Measurements from ENCODE around the gene AASDH. TPM values are rescaled to one million over a fixed set of nuclear protein-coding genes. Genes with fewer than 3 reads are reported as not detected.
A peak's percentile ranks its signal among the peaks of the same experiment; 100 is the strongest.

AASDH gene
- total RNA-seq, 1 donor from 2014 or later, result 7.3 TPM

DNA sequence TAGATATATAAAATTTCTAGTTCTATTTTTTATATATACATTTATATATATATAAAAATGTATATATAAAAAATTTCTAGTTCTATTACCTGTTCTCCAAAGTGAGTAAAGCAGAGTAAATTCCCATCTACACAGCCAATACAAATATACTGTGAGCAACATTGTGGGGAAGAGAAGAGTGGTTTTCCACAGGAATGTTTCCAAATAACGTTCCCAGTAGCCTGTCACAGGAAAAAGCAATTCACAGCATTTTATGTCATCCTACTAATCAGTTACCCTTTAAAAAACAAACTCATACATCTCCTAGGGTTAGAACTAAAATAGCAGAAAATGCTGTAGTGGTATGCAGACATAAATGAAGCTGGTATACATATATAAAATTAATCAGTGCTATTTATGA, 44.5 kb downstream of the AASDH start:
- Mint-ChIP-seq H3K9me3 (ENCODE audit: unreplicated experiment) (peaks cover 4% of the 10 kb centered on the region), H3K4me3 (ENCODE audit: unreplicated experiment) (no peak overlapping the region), H3K4me1 (ENCODE audit: low read depth, unreplicated experiment) (no peaks in the 10 kb centered on the region), H3K27me3 (ENCODE audit: low read depth, unreplicated experiment) (no peaks in the 10 kb centered on the region), H3K27ac (ENCODE audit: unreplicated experiment) (no peak overlapping the region), H3K36me3 (ENCODE audit: low read depth, unreplicated experiment) (peaks cover 10% of the 10 kb centered on the region)
- Histone ChIP-seq H3K27me3 (ENCODE audit: insufficient read depth, low read length) (no peaks in the 10 kb centered on the region), H4K20me1 (ENCODE audit: insufficient read depth, low read length) (no peaks in the 10 kb centered on the region), H3K4me1 (ENCODE audit: insufficient read depth, low read length) (no peaks in the 10 kb centered on the region), H3K79me2 (ENCODE audit: insufficient read depth, low read length) (no peaks in the 10 kb centered on the region), H3K9me3 (ENCODE audit: insufficient read depth, low read depth, low read length) (no peaks in the 10 kb centered on the region), H3K27ac (ENCODE audit: low read depth, low read length) (no peak overlapping the region), H3K4me2 (ENCODE audit: low read length) (no peak overlapping the region), H2AFZ (ENCODE audit: low read depth, low read length) (no peak overlapping the region), H3K36me3 (ENCODE audit: insufficient read depth, low read length) (no peaks in the 10 kb centered on the region), H3K9ac (ENCODE audit: low read length) (no peak overlapping the region), H3K4me3 (ENCODE audit: insufficient read depth, low read depth, low read length) (no peak overlapping the region)
- peak; percentile 72 for DNase-seq (ENCODE audit: low read depth)
- no peak for FAIRE-seq
- TF ChIP-seq, protein P1, sequence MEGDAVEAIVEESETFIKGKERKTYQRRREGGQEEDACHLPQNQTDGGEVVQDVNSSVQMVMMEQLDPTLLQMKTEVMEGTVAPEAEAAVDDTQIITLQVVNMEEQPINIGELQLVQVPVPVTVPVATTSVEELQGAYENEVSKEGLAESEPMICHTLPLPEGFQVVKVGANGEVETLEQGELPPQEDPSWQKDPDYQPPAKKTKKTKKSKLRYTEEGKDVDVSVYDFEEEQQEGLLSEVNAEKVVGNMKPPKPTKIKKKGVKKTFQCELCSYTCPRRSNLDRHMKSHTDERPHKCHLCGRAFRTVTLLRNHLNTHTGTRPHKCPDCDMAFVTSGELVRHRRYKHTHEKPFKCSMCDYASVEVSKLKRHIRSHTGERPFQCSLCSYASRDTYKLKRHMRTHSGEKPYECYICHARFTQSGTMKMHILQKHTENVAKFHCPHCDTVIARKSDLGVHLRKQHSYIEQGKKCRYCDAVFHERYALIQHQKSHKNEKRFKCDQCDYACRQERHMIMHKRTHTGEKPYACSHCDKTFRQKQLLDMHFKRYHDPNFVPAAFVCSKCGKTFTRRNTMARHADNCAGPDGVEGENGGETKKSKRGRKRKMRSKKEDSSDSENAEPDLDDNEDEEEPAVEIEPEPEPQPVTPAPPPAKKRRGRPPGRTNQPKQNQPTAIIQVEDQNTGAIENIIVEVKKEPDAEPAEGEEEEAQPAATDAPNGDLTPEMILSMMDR (IDR thresholded peaks at IDR 0.05; ENCODE audit: insufficient read depth, low read depth, low read length), result no peak
- no peak for TF ChIP-seq EZH2 (IDR thresholded peaks at IDR 0.05; ENCODE audit: insufficient read depth, low read length)

DNA sequence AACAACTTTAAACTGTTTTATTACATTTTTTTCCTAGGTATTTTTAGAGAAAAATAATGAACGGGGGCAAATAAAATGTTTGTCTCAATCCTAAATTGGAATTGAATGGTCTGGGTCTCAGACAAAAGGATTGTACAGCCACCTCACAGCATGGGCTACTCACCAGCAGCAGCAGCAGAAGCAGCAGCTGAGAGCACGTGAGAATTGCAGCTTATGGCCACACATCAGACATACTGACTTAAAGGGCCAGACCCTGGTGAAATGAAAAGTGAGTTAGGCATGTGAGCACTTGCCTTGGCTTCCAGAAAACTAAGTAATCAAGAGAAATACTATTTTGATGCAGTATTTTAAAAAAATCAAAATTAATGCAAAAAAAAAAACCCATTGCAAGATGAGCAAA, 56.6 kb downstream of the AASDH start:
- Histone ChIP-seq H3K9me3 (ENCODE audit: insufficient read depth, low read depth, low read length) (no peaks in the 10 kb centered on the region), H3K36me3 (ENCODE audit: insufficient read depth, low read length) (no peaks in the 10 kb centered on the region), H3K27me3 (ENCODE audit: insufficient read depth, low read length) (no peaks in the 10 kb centered on the region), H2AFZ (ENCODE audit: low read depth, low read length) (no peak overlapping the region), H4K20me1 (ENCODE audit: insufficient read depth, low read length) (no peaks in the 10 kb centered on the region), H3K4me2 (ENCODE audit: low read length) (no peak overlapping the region), H3K9ac (ENCODE audit: low read length) (no peak overlapping the region), H3K4me1 (ENCODE audit: insufficient read depth, low read length) (peaks cover 4% of the 10 kb centered on the region), H3K27ac (ENCODE audit: low read depth, low read length) (no peak overlapping the region), H3K79me2 (ENCODE audit: insufficient read depth, low read length) (no peaks in the 10 kb centered on the region), H3K4me3 (ENCODE audit: insufficient read depth, low read depth, low read length) (no peak overlapping the region)
- no peak overlapping the region for H3K27ac Mint-ChIP-seq (ENCODE audit: unreplicated experiment)
- TF ChIP-seq, protein P1 (IDR thresholded peaks at IDR 0.05; ENCODE audit: insufficient read depth, low read depth, low read length), result no peak
- no peak for TF ChIP-seq EZH2 (IDR thresholded peaks at IDR 0.05; ENCODE audit: insufficient read depth, low read length)
- H3K4me1 Mint-ChIP-seq (ENCODE audit: low read depth, unreplicated experiment), result no peaks in the 10 kb centered on the region
- no peak overlapping the region for H3K4me3 Mint-ChIP-seq (ENCODE audit: unreplicated experiment)
- H3K36me3 Mint-ChIP-seq (ENCODE audit: low read depth, unreplicated experiment), result peaks cover 3% of the 10 kb centered on the region
- no peaks in the 10 kb centered on the region for H3K27me3 Mint-ChIP-seq (ENCODE audit: low read depth, unreplicated experiment)
- peaks cover 9% of the 10 kb centered on the region for H3K9me3 Mint-ChIP-seq (ENCODE audit: unreplicated experiment)
- DNase-seq (ENCODE audit: low read depth) (no peak), FAIRE-seq (no peak)

DNA sequence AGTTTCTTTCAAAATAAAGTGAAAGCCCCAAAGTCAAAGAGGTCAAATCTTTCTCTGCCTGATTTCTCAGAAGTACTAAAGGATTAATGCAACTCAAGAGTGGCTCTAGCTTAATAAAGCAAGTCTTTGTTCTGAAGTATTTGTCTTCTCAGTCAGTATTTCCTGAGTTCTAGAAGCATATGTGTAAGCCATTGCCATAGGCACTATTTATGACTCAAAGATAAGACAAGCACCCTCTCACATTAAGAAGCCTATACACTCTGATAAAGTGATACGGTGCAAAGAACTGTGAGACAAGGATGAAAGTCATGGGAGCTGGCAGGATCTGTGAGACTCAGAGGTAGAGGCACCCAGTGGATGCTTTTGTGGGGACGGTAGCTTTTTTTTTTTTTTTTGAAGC, 60.9 kb downstream of the AASDH start:
- FAIRE-seq, result no peak
- H4K20me1 ChIP-seq (ENCODE audit: insufficient read depth, low read length), result no peaks in the 10 kb centered on the region
- H3K79me2 ChIP-seq (ENCODE audit: insufficient read depth, low read length), result no peaks in the 10 kb centered on the region
- Mint-ChIP-seq H3K9me3 (ENCODE audit: unreplicated experiment) (peaks cover 1% of the 10 kb centered on the region), H3K27me3 (ENCODE audit: low read depth, unreplicated experiment) (no peaks in the 10 kb centered on the region), H3K4me3 (ENCODE audit: unreplicated experiment) (no peak overlapping the region), H3K36me3 (ENCODE audit: low read depth, unreplicated experiment) (no peaks in the 10 kb centered on the region), H3K27ac (ENCODE audit: unreplicated experiment) (no peak overlapping the region), H3K4me1 (ENCODE audit: low read depth, unreplicated experiment) (no peaks in the 10 kb centered on the region)
- no peak overlapping the region for H3K4me2 ChIP-seq (ENCODE audit: low read length)
- no peaks in the 10 kb centered on the region for H3K36me3 ChIP-seq (ENCODE audit: insufficient read depth, low read length)
- no peak overlapping the region for H3K27ac ChIP-seq (ENCODE audit: low read depth, low read length)
- no peak for TF ChIP-seq EZH2 (IDR thresholded peaks at IDR 0.05; ENCODE audit: insufficient read depth, low read length)
- TF ChIP-seq, protein P1 (IDR thresholded peaks at IDR 0.05; ENCODE audit: insufficient read depth, low read depth, low read length), result no peak
- no peak for DNase-seq (ENCODE audit: low read depth)
- peaks cover 4% of the 10 kb centered on the region for H3K4me1 ChIP-seq (ENCODE audit: insufficient read depth, low read length)
- H2AFZ ChIP-seq (ENCODE audit: low read depth, low read length), result no peak overlapping the region
- H3K9ac ChIP-seq (ENCODE audit: low read length), result no peak overlapping the region
- no peaks in the 10 kb centered on the region for H3K27me3 ChIP-seq (ENCODE audit: insufficient read depth, low read length)
- H3K4me3 ChIP-seq (ENCODE audit: insufficient read depth, low read depth, low read length), result no peak overlapping the region
- H3K9me3 ChIP-seq (ENCODE audit: insufficient read depth, low read depth, low read length), result no peaks in the 10 kb centered on the region
